Bronchial epithelial cell (primary cell): ENCODE results near the gene GPR55. TPM values are rescaled to one million over a fixed set of nuclear protein-coding genes. Genes with fewer than 3 reads are reported as not detected.

Experiments
- DNase-seq: peaks from one replicate; pipeline ENCODE4 v3.0.0-alpha.2; 2010; ENCODE audit warnings: low read depth
- FAIRE-seq: peaks from 2 replicates; lab custom pipeline; 2011; peaks lifted over from hg19 to GRCh38; lab: Jason Lieb, UNC
- H3K27me3 ChIP-seq: 2 replicates; pipeline ENCODE4 v1.5.1; 2011; ENCODE audit warnings: low read length; ENCODE audit not compliant: control insufficient read depth, insufficient read depth
- H3K36me3 ChIP-seq: 2 replicates; pipeline ENCODE4 v1.5.1; 2011; ENCODE audit warnings: low read length; ENCODE audit not compliant: control insufficient read depth, insufficient read depth
- H3K4me3 ChIP-seq: 2 replicates; pipeline ENCODE4 v1.5.1; 2011; ENCODE audit warnings: mild to moderate bottlenecking, low read depth, low read length, control low read depth
- CTCF ChIP-seq: IDR thresholded peaks from 2 replicates; pipeline ENCODE4 v1.5.1; 2011; ENCODE audit warnings: mild to moderate bottlenecking, moderate library complexity, low read length, control low read depth, inconsistent platforms; ENCODE audit not compliant: insufficient read depth, severe bottlenecking
- total RNA-seq: library from RNA; depleted of rRNA; stranded (reverse); fragments of >200 nt; gene quantifications from 2 replicates; pipeline ENCODE4 v1.2.1, GENCODE V29; 2014

GPR55 gene
- total RNA-seq, 1 donor from 2014 or later, result not detected

- Histone ChIP-seq H3K36me3 (no peaks in the 10 kb centered on the region), H3K27me3 (no peaks in the 10 kb centered on the region), H3K4me3 (no peak overlapping the region)
- no peak for TF ChIP-seq CTCF
- FAIRE-seq (no peak), DNase-seq (no peak)
Measured at GRCh38 chr2:230906471-230907230, 18.4 kb downstream of the GPR55 start.

DNA sequence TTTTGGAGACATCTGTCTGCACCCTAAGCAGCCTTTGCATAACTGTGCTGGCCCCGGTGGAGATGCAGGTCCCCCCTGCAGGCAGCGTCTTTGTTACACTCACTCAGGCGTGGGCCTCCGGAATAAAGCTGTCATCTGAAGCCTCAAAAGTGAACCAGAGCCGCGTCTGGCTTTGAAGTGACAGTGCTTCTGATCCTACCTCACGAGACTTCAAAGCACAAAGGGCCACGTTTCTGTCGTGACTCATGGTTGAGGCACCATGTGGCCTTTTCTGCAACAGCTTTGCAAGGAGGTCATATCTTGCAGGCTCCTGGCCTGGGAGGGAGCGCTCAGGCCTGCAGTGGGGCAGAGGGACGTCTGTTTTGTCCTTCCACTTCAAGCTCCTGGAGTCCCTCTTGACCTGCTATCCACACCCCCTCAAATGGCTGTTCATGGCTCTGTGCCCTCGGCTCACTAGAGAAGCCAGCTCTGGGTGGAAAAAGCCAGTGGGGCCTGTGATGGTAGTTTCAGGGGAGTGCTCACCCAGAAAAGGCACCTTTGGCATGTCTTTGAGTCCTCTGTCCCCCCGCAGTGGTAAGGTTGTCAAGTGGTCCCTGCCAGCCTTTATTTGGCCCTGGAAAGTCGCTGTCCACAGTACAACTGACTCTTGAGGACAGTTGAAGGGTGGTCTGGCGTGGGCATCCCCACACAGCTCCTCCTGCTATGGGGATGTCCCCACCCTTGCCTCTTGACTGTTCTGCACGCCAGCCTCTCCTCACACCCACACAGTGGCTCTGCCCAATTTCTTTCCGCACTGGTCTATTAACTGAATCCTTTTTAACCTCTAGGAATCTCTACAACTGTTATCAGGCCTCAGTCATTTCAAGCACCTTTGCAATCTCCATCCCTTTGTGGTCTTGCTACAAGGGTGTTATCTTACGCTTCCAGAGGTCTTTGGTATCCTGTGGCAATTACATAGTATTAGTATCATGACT lies 19.3 kb downstream of the GPR55 start:
- Histone ChIP-seq H3K4me3 (no peak overlapping the region), H3K36me3 (no peaks in the 10 kb centered on the region), H3K27me3 (peaks cover 3% of the 10 kb centered on the region)
- DNase-seq (no peak), FAIRE-seq (no peak)
- no peak for TF ChIP-seq CTCF

- no peak overlapping the region for H3K4me3 ChIP-seq
- FAIRE-seq, result no peak
- peaks cover 3% of the 10 kb centered on the region for H3K27me3 ChIP-seq
- no peak for TF ChIP-seq CTCF
- no peak for DNase-seq
- no peaks in the 10 kb centered on the region for H3K36me3 ChIP-seq
Measured at GRCh38 chr2:230904856-230905447, 20.1 kb downstream of the GPR55 start.

DNA sequence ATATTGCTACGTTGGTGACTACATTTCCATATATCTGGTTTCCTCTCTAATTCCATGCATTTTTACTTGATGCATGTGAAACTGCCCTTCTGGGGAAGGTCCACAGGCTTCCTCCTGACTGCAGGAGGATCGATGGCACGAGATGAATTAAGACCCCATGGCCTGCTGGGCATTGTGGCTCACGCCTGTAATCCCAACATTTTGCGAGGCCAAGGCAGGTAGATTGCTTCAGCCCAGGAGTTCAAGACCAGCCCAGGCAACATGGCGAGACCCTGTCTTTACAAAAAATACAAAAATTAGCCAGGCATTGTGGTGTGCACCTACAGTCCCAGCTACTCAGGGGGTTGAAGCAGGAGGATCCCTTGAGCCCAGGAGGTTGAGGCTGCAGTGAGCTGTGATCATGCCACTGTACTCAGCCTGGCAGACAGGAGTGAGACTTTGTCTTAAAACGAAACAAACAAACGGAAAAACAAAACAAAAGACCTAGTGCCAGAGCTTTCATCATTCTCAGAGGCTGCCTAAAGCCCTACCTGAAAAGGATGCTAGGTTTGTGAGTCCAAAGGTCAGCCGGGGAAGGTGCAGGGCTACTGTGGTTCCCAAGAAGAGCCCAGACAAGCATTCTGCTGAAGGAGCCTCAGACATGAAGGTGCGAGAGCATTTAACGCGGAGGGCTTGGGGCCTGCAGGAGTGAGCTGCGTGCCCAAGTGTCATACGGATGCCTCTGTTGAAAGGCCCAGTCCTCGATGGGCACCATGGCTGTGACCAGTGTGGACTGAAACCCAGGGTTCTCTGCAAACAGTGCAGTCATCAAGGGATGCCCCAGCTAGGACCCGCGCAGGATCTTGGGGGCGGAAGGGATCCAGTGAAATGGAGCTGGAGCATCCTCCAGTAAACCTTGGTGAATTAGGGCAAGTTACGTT lies 21.6 kb downstream of the GPR55 start:
- FAIRE-seq (no peak), DNase-seq (no peak)
- H3K36me3 ChIP-seq, result no peaks in the 10 kb centered on the region
- peaks cover 5% of the 10 kb centered on the region for H3K27me3 ChIP-seq
- no peak for TF ChIP-seq CTCF
- H3K4me3 ChIP-seq, result no peak overlapping the region

GRCh38 chr2:230902180-230902899 lies 22.7 kb downstream of the GPR55 start:
- FAIRE-seq (no peak), DNase-seq (peak; percentile 39)
- peak; percentile 88 for TF ChIP-seq CTCF
- Histone ChIP-seq H3K27me3 (peaks cover 5% of the 10 kb centered on the region), H3K36me3 (no peaks in the 10 kb centered on the region), H3K4me3 (no peak overlapping the region)
